Body of pancreas (tissue), 4 donors: ENCODE results near the gene XPR1.

ENCODE experiments used
- CTCF ChIP-seq, 7 experiments: fragments of 450-650 bp in 4 of 7; fragments of 200-600 bp in 3 of 7; sonication (generic) in 3 of 7; IDR thresholded peaks; one replicate each; pipeline ENCODE4 v1.5.1; 2016 to 2019; ENCODE audit warnings: antibody characterized with exemption in 7 of 7
- POLR2A ChIP-seq, 3 donors: fragments of 450-650 bp; IDR thresholded peaks; one replicate each; pipeline ENCODE4 v1.6.1; 2016; ENCODE audit warnings: antibody characterized with exemption in 3 of 3, mild to moderate bottlenecking in 2 of 3

GRCh38 chr1:180838535-180838934 lies 206.7 kb downstream of the XPR1 start:
- TF ChIP-seq POLR2A (IDR thresholded peaks at IDR 0.05) (no peak), CTCF (IDR thresholded peaks at IDR 0.05) (no peak)
